ENCODE results near the gene OTOF.

DNA sequence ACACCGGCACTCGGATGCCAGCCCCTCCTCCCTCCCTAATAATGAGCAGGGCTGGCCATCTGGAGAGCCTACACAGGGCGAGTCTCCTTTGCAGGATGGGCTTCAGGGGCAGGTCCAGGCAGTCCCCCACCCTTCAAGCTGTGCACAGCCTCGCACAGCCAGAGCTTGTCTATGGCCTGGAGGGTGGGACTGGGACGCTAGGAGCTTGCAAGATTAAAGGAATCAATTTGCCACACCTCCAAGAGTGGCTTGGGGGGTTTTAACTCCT is 43.9 kb upstream of the OTOF start:
- TF ChIP-seq EZH2 (IDR thresholded peaks at IDR 0.05; ENCODE audit: low read depth) = no peak
- TF ChIP-seq, protein P1, sequence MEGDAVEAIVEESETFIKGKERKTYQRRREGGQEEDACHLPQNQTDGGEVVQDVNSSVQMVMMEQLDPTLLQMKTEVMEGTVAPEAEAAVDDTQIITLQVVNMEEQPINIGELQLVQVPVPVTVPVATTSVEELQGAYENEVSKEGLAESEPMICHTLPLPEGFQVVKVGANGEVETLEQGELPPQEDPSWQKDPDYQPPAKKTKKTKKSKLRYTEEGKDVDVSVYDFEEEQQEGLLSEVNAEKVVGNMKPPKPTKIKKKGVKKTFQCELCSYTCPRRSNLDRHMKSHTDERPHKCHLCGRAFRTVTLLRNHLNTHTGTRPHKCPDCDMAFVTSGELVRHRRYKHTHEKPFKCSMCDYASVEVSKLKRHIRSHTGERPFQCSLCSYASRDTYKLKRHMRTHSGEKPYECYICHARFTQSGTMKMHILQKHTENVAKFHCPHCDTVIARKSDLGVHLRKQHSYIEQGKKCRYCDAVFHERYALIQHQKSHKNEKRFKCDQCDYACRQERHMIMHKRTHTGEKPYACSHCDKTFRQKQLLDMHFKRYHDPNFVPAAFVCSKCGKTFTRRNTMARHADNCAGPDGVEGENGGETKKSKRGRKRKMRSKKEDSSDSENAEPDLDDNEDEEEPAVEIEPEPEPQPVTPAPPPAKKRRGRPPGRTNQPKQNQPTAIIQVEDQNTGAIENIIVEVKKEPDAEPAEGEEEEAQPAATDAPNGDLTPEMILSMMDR (conservative IDR thresholded peaks at IDR 0.05) = no peak

All from PC-9 (cell line).